Measurements from ENCODE around the gene PLCB1. TPM values are rescaled to one million over a fixed set of nuclear protein-coding genes. Genes with fewer than 3 reads are reported as not detected.

Gene PLCB1
- total RNA-seq, 1 experiment from 2014 or later, result 6.8 TPM

GRCh38 chr20:8654486-8654885 lies 522.4 kb downstream of the PLCB1 start:
- no peaks in the 10 kb centered on the region for H3K27me3 ChIP-seq (replicated peaks; ENCODE audit: insufficient read depth, low read depth, low read length, poor library complexity)
- H3K4me3 ChIP-seq (ENCODE audit: low read depth, low read length, poor library complexity, severe bottlenecking), result no peak overlapping the region
- H3K36me3 ChIP-seq (ENCODE audit: insufficient read depth, low read length, poor library complexity, severe bottlenecking), result no peaks in the 10 kb centered on the region
- no TSS peak for BruUV-seq (replicated peaks)
- intact Hi-C loops (cut with micrococcal nuclease; ENCODE audit: unreplicated experiment), result no loop called here
- H3K9me3 ChIP-seq (ENCODE audit: low read depth, low read length, poor library complexity, severe bottlenecking), result no peaks in the 10 kb centered on the region
- TF ChIP-seq CTCF (conservative IDR thresholded peaks at IDR 0.05; ENCODE audit: low read depth, low read length) (no peak), EZH2 (IDR thresholded peaks at IDR 0.05; ENCODE audit: borderline replicate concordance, low read depth, low read length, poor library complexity, severe bottlenecking) (no peak)
- H3K27ac ChIP-seq (ENCODE audit: low read depth, low read length, poor library complexity, severe bottlenecking), result no peak overlapping the region
- ChIA-PET CTCF (interaction anchor here (0.7 kb wide), 1 partner anchor 11 kb away, joined by 3 read pairs; no protein-coding TSS in a partner anchor), POLR2A (ENCODE audit: low non-redundant PET) (no interaction called here)
- H3K4me1 ChIP-seq (ENCODE audit: insufficient read depth, low read length, poor library complexity, severe bottlenecking), result no peaks in the 10 kb centered on the region
- DNase-seq (ENCODE audit: low spot score), result no peak

GRCh38 chr20:8656335-8656734 lies 524.3 kb downstream of the PLCB1 start:
- peak; percentile 15 for DNase-seq (ENCODE audit: low spot score)
- BruUV-seq (replicated peaks), result no TSS peak
- ChIA-PET CTCF (no interaction called here), POLR2A (ENCODE audit: low non-redundant PET) (no interaction called here)
- no peak for TF ChIP-seq EZH2 (IDR thresholded peaks at IDR 0.05; ENCODE audit: borderline replicate concordance, low read depth, low read length, poor library complexity, severe bottlenecking)
- no peak for TF ChIP-seq CTCF (conservative IDR thresholded peaks at IDR 0.05; ENCODE audit: low read depth, low read length)
- H3K27me3 ChIP-seq (replicated peaks; ENCODE audit: insufficient read depth, low read depth, low read length, poor library complexity), result no peaks in the 10 kb centered on the region
- H3K36me3 ChIP-seq (ENCODE audit: insufficient read depth, low read length, poor library complexity, severe bottlenecking), result no peaks in the 10 kb centered on the region
- intact Hi-C loops (cut with micrococcal nuclease; ENCODE audit: unreplicated experiment), result no loop called here
- no peak overlapping the region for H3K4me3 ChIP-seq (ENCODE audit: low read depth, low read length, poor library complexity, severe bottlenecking)
- no peaks in the 10 kb centered on the region for H3K9me3 ChIP-seq (ENCODE audit: low read depth, low read length, poor library complexity, severe bottlenecking)
- no peaks in the 10 kb centered on the region for H3K4me1 ChIP-seq (ENCODE audit: insufficient read depth, low read length, poor library complexity, severe bottlenecking)
- H3K27ac ChIP-seq (ENCODE audit: low read depth, low read length, poor library complexity, severe bottlenecking), result no peak overlapping the region

DNA sequence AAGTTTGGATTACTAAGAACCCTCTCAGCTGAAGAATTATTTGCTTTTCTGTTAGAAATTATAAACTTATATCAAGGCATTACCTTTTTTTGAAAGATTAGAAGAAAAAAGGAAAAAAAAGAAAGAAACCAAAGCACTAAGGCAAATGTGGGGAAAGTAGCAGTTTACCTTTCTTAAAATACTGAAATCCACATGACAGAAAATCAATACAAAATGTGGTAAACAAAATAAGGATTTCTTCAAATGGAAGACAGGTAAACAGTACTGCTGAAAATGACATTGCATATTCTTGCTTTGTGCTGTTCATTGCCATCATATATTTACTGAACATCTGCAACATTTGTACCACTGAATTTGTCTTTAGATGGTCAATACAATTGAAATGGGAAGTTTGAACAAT lies 525.6 kb downstream of the PLCB1 start:
- Histone ChIP-seq H3K36me3 (ENCODE audit: insufficient read depth, low read length, poor library complexity, severe bottlenecking) (no peaks in the 10 kb centered on the region), H3K4me1 (ENCODE audit: insufficient read depth, low read length, poor library complexity, severe bottlenecking) (no peaks in the 10 kb centered on the region), H3K27me3 (replicated peaks; ENCODE audit: insufficient read depth, low read depth, low read length, poor library complexity) (no peaks in the 10 kb centered on the region), H3K9me3 (ENCODE audit: low read depth, low read length, poor library complexity, severe bottlenecking) (no peaks in the 10 kb centered on the region), H3K27ac (ENCODE audit: low read depth, low read length, poor library complexity, severe bottlenecking) (no peak overlapping the region), H3K4me3 (ENCODE audit: low read depth, low read length, poor library complexity, severe bottlenecking) (no peak overlapping the region)
- intact Hi-C loops (cut with micrococcal nuclease; ENCODE audit: unreplicated experiment), result no loop called here
- BruUV-seq (replicated peaks), result no TSS peak
- TF ChIP-seq CTCF (conservative IDR thresholded peaks at IDR 0.05; ENCODE audit: low read depth, low read length) (no peak), EZH2 (IDR thresholded peaks at IDR 0.05; ENCODE audit: borderline replicate concordance, low read depth, low read length, poor library complexity, severe bottlenecking) (no peak)
- POLR2A ChIA-PET (ENCODE audit: low non-redundant PET), result no interaction called here
- no peak for DNase-seq (ENCODE audit: low spot score)
- CTCF ChIA-PET, result no interaction called here
